MCF 10A (cell line): ENCODE data around the gene TNFRSF8. TPM values are rescaled to one million over a fixed set of nuclear protein-coding genes. Genes with fewer than 3 reads are reported as not detected.

Experiments
- BruUV-seq: library from RNA; stranded (reverse); fragments of 400-500 nt; replicated peaks from 2 replicates; lab custom pipeline; 2021; lab: Mats Ljungman, UMichigan
- CTCF ChIA-PET: fragments of 300-600 bp; sonication (Branson Sonifier 250); formaldehyde crosslinking; extraction: SDS; loops from one replicate; lab custom pipeline; 2021; ENCODE audit warnings: antibody characterized with exemption, inconsistent platforms; lab: Yijun Ruan, JAX
- POLR2A ChIA-PET: fragments of 300-600, 350-650 bp; sonication (Branson Sonifier 250); formaldehyde crosslinking; extraction: SDS; loops from one replicate; lab custom pipeline; 2020; ENCODE audit warnings: antibody characterized with exemption, inconsistent platforms; lab: Yijun Ruan, JAX
- DNase-seq: peaks from one replicate; pipeline ENCODE4 v3.0.0-alpha.2; 2018; ENCODE audit not compliant: unreplicated experiment
- H3K27ac Mint-ChIP-seq: one replicate; pipeline ENCODE4 v1.8.0; 2022; ENCODE audit warnings: mild to moderate bottlenecking, low read depth, mixed read lengths; ENCODE audit not compliant: unreplicated experiment
- H3K27me3 Mint-ChIP-seq: one replicate; pipeline ENCODE4 v1.8.0; 2022; ENCODE audit warnings: mixed read lengths; ENCODE audit not compliant: insufficient read depth, unreplicated experiment
- H3K36me3 Mint-ChIP-seq: one replicate; pipeline ENCODE4 v1.8.0; 2022; ENCODE audit warnings: mild to moderate bottlenecking, moderate library complexity, mixed read lengths; ENCODE audit not compliant: insufficient read depth, unreplicated experiment
- H3K4me1 Mint-ChIP-seq: one replicate; pipeline ENCODE4 v1.8.0; 2022; ENCODE audit warnings: mixed read lengths; ENCODE audit not compliant: insufficient read depth, unreplicated experiment
- H3K4me3 Mint-ChIP-seq: one replicate; pipeline ENCODE4 v1.8.0; 2022; ENCODE audit warnings: mild to moderate bottlenecking, moderate library complexity, mixed read lengths; ENCODE audit not compliant: unreplicated experiment
- H3K9me3 Mint-ChIP-seq: one replicate; pipeline ENCODE4 v1.8.0; 2022; ENCODE audit warnings: mixed read lengths; ENCODE audit not compliant: unreplicated experiment
- intact Hi-C: fragments of 100-400 bp; cut with micrococcal nuclease; formaldehyde crosslinking; loops from 2 replicates; pipeline ENCODE4 v1.14.1; 2022
- total RNA-seq: library from RNA; stranded (reverse); gene quantifications from 2 replicates; pipeline ENCODE4 v1.2.3, GENCODE V29; 2022
- TF ChIP-seq, protein P1 (sequence below): fragments of 200-600 bp; IDR thresholded peaks from one replicate; pipeline ENCODE4 v1.8.0; 2022; ENCODE audit warnings: antibody characterized with exemption, mild to moderate bottlenecking; ENCODE audit not compliant: unreplicated experiment

The TNFRSF8 gene
- total RNA-seq, 1 experiment from 2014 or later: not detected

DNA sequence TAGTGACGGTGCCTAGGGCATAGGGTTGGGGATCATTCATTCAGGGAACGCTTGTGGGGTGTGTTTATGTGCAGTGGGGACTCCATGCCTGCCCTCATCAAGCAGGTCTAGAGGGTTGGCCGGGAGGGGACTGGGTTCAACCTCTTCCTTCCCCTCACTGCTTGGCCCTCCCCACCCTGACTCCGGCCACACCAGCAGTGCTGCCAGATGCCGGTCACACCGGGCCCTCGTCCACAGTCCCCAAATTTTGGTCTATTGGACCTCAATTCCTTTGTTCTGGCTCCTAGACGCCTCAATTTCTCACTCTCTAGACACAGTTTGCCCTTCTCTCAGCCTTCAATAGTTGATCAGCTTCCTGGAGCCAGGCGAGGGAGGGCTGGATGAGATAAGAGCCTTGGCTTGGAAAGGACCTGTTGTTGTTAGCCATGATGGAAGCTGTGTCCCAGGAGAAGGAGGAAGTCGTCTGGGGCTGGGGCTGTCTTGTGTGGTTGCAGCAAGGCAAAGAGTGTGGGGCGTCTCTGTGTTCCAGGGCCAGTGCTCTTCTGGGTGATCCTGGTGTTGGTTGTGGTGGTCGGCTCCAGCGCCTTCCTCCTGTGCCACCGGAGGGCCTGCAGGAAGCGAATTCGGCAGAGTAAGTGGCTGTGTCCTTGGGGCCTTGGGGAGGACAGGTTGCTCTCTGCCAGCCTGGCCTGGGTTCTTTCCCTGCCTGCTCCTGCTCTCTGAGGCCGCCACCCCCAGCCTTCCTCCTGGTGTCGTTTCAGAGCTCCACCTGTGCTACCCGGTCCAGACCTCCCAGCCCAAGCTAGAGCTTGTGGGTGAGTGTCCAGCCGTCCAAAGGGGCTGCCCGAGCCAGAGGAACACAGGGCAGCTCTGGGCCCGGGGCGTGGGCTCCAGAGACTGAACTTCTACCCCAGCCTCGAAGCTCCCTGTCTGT lies 62.6 kb downstream of the TNFRSF8 start:
- no peaks in the 10 kb centered on the region for H3K36me3 Mint-ChIP-seq
- POLR2A ChIA-PET: interaction anchor here (0.7 to 1.5 kb wide), 7 partner anchors 10 to 218 kb away, joined by 3 to 8 read pairs (median 3); no protein-coding TSS in a partner anchor
- no peak overlapping the region for H3K4me3 Mint-ChIP-seq
- TF ChIP-seq, protein P1, sequence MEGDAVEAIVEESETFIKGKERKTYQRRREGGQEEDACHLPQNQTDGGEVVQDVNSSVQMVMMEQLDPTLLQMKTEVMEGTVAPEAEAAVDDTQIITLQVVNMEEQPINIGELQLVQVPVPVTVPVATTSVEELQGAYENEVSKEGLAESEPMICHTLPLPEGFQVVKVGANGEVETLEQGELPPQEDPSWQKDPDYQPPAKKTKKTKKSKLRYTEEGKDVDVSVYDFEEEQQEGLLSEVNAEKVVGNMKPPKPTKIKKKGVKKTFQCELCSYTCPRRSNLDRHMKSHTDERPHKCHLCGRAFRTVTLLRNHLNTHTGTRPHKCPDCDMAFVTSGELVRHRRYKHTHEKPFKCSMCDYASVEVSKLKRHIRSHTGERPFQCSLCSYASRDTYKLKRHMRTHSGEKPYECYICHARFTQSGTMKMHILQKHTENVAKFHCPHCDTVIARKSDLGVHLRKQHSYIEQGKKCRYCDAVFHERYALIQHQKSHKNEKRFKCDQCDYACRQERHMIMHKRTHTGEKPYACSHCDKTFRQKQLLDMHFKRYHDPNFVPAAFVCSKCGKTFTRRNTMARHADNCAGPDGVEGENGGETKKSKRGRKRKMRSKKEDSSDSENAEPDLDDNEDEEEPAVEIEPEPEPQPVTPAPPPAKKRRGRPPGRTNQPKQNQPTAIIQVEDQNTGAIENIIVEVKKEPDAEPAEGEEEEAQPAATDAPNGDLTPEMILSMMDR: no peak
- no peaks in the 10 kb centered on the region for H3K9me3 Mint-ChIP-seq
- H3K27me3 Mint-ChIP-seq: peaks cover 16% of the 10 kb centered on the region
- intact Hi-C loops: loop anchor here (2.0 kb wide), 1 partner anchor 151 kb away; no protein-coding TSS in a partner anchor
- H3K27ac Mint-ChIP-seq: no peak overlapping the region
- BruUV-seq: no TSS peak
- CTCF ChIA-PET: interaction anchor here (0.6 to 11.7 kb wide), 23 partner anchors 11 to 1352 kb away, joined by 3 to 316 read pairs (median 5); no protein-coding TSS in a partner anchor
- no peaks in the 10 kb centered on the region for H3K4me1 Mint-ChIP-seq
- DNase-seq: no peak

DNA sequence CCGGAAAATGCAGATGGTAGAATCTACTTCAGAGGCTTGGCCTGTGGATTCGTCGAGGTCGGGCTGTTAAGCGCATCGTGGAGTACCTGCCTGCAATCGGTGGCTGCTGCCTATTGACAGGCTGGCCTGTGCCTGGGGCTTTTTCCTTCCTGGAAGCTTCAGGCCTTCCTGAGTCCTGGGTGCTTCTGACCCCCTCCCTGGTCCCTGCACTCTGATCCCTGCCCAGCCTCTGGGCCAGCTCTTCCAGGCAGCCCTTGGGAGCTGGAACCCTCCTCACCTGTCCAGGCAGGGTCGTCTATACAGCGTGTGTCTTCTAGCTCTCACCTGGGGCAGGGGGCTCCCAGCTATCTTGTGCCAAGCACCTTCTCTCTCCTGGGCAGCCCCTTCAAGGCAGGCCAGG lies 63.7 kb downstream of the TNFRSF8 start:
- CTCF ChIA-PET: interaction anchor here (0.6 to 11.7 kb wide), 6 partner anchors 8 to 133 kb away, joined by 3 to 316 read pairs (median 4); no protein-coding TSS in a partner anchor
- Mint-ChIP-seq H3K36me3 (no peaks in the 10 kb centered on the region), H3K9me3 (no peaks in the 10 kb centered on the region), H3K4me1 (no peaks in the 10 kb centered on the region), H3K4me3 (no peak overlapping the region), H3K27me3 (peaks cover 5% of the 10 kb centered on the region), H3K27ac (no peak overlapping the region)
- intact Hi-C loops: no loop called here
- DNase-seq: no peak
- BruUV-seq: no TSS peak
- TF ChIP-seq, protein P1: no peak
- POLR2A ChIA-PET: no interaction called here

DNA sequence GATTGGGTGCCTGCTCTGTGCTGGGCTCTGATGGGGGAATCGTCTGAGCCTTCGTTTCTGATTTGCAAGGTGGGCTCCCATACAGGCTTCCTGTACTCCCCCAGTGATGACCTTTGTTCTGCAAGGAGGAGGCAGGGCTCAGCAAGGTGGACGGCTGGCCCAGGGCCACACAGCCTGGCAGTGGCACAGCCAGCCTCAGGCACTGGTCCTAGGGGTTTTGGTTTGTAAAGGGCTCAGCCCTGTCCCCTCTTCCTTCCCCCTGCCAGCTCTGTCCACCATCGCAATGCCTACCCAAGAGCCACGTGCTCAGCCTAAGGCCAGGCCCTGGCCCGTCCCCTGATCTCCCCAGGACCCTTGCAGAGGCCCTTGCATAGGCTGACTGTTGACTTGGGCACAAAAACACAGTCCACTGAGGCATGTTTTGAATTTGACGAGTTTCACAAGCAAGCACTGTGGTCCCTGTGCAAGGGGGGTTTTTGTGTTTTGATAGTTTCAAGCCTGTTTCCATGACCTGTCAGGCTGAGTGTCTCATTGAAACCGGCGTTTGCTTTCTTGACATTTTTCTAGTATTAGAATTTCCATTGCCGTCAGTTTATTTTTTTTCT lies 64.2 kb downstream of the TNFRSF8 start:
- CTCF ChIA-PET: interaction anchor here (0.6 to 11.7 kb wide), 4 partner anchors 79 to 234 kb away, joined by 3 to 316 read pairs (median 4); no protein-coding TSS in a partner anchor
- no peaks in the 10 kb centered on the region for H3K36me3 Mint-ChIP-seq
- H3K27ac Mint-ChIP-seq: no peak overlapping the region
- intact Hi-C loops: no loop called here
- DNase-seq: no peak
- no peak overlapping the region for H3K4me3 Mint-ChIP-seq
- H3K27me3 Mint-ChIP-seq: peaks cover under 1% of the 10 kb centered on the region
- H3K4me1 Mint-ChIP-seq: peaks cover 4% of the 10 kb centered on the region
- BruUV-seq: no TSS peak
- TF ChIP-seq, protein P1: no peak
- POLR2A ChIA-PET: interaction anchor here (0.7 kb wide), 1 partner anchor 1056 kb away, joined by 4 read pairs; no protein-coding TSS in a partner anchor
- H3K9me3 Mint-ChIP-seq: no peaks in the 10 kb centered on the region
